Putamen (tissue), 1 donor: ENCODE data around the gene SFTA2.

ENCODE experiments used
- DNase-seq: peaks from one replicate; pipeline ENCODE4 v3.0.0-alpha.2; 2016; ENCODE audit warnings: low spot score

Gene SFTA2

DNA sequence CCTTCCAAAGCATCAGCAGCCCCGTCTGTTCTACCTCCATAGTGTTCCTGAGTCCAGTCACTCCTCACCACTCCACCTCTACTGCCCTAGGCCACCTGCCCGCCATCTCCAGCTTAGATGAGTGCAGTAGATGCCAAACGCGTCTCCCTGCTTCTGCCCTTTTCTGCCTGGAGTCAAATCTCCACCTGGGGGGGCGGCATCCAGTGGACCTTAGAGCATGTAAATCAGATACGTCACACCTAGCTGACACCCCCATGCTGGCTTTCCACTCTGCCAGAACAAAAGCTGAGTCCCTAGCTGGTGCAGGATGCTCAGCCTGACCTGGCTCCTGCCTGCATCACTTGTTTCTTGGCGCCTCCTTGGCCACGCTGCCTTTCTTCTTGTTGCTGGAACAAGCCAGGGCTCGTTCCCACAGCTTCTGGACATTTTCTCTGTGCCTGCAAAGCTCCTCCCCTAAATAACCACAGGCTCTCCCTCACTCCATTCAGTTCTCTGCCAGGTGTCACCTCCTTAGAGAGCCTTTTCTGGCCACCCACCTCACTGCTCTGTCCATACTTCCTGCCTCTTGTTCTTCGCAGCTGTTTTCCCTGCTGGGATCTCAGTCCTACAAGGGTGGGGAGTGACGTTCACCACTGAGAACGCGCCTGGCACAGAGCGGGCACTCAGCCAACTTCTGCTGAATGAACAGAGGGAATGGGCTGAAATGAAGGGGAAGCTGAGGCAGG lies 41.9 kb downstream of the SFTA2 start:
- peak; percentile 88 for DNase-seq

- DNase-seq = no peak
Observed at GRCh38 chr6:30889496-30889885, 42.5 kb downstream of the SFTA2 start.

DNA sequence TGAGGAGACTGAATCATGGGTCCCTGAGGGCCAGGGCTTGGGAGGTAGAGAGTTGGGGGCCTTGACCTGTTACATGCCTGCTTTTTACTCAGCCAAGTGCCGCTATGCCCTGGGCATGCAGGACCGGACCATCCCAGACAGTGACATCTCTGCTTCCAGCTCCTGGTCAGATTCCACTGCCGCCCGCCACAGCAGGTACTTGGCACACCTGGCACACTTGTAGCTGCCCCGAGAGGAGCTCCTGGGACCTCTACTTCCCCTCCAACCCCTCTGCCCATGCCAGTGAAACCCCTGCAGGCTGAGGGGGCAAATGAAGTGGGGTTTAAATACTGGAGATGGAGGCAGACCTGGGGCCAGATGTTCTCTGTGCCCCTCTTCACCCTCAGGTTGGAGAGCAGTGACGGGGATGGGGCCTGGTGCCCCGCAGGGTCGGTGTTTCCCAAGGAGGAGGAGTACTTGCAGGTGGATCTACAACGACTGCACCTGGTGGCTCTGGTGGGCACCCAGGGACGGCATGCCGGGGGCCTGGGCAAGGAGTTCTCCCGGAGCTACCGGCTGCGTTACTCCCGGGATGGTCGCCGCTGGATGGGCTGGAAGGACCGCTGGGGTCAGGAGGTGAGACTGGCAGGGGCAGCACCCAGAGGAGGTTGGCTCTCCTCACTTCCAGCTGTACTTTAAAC lies 43.0 kb downstream of the SFTA2 start:
- DNase-seq = no peak

GRCh38 chr6:30887901-30888815 lies 43.8 kb downstream of the SFTA2 start:
- DNase-seq = peak; percentile 53

DNA sequence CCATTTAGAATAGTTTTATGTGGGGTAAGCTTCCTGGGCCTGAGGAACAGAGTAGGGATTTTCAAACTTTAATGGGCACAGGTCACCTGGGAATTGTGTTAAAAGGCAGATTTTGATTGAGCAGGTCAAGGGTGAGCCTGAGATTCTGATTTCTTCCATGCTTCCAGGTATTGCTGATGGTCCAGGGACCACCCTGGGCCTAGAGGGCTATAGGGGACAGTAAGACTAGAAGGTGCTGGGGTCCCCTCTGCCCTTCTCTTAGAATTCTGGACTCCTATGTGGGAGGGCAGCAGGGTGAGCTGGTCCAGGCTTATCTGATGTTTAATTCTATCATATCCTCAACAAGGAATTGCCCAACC lies 45.1 kb downstream of the SFTA2 start:
- no peak for DNase-seq

DNA sequence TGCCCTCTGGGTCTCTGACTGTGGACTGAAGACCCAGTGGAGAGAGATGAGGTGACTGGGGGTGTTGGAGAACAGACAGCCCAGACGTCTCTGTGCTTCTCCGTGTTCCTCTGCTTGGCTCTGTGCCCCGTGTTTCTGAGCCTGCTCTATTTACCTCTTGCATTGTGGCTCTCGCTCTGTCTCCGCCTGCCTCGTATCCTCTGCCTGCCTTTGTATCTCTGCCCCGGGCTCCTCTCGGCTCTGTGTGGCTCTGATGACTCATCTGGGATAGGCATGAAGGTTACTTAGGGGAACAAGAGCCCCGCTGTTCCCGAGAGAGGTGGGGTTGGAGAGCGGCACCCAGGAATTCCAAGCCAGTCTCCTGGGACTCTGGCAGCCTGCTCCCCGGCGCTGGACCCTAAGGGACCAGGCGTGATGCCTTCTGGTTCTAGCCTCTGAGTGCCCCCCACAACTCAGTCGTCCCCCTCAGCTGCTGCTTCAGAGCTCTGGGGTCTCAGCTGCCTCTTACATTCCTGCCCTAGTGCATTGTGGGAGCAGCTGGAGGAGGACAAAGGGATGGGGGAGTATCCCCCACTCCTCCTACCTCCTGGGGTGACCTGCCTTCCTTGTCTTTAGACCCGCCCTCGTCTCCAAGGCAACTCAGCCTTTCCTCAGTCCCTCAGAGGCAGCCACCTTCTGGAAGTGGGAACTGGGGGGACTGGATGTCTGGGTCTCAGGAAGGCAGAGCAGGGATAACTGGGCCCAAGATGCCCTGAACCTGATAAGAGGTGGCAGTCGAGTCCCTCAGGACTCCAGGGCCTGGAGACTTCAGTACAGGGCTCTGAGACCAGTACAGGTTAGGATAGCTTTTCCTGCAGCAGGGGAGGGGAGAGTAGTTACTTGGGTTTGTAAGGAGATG lies 45.7 kb downstream of the SFTA2 start:
- peak; percentile 72 for DNase-seq

DNA sequence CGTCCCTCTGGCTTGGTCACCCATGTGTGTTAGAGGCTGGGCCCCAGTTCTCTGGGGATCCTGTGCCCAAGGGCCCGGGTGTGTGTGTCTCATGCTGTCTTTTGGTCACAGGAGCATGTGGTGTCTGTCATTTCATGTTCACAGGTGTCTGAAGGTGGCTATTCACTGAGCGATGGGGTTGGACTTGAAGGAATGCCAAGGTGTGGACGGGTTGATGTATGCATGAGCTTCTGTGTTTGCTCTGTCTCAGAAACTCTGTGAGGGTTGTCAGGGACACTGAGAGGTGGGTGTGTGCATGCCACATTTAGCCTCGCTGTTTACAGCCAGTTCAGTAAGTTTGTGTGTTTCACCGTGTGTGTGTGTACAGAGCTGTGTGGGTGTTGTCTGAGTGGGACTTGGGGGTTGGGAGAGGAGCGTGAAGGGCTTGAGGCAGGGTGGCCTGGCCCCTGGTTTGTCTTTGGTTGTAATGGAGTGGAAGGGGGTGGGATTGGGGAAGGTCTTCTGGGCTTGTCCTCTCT lies 46.4 kb downstream of the SFTA2 start:
- peak; percentile 46 for DNase-seq

DNA sequence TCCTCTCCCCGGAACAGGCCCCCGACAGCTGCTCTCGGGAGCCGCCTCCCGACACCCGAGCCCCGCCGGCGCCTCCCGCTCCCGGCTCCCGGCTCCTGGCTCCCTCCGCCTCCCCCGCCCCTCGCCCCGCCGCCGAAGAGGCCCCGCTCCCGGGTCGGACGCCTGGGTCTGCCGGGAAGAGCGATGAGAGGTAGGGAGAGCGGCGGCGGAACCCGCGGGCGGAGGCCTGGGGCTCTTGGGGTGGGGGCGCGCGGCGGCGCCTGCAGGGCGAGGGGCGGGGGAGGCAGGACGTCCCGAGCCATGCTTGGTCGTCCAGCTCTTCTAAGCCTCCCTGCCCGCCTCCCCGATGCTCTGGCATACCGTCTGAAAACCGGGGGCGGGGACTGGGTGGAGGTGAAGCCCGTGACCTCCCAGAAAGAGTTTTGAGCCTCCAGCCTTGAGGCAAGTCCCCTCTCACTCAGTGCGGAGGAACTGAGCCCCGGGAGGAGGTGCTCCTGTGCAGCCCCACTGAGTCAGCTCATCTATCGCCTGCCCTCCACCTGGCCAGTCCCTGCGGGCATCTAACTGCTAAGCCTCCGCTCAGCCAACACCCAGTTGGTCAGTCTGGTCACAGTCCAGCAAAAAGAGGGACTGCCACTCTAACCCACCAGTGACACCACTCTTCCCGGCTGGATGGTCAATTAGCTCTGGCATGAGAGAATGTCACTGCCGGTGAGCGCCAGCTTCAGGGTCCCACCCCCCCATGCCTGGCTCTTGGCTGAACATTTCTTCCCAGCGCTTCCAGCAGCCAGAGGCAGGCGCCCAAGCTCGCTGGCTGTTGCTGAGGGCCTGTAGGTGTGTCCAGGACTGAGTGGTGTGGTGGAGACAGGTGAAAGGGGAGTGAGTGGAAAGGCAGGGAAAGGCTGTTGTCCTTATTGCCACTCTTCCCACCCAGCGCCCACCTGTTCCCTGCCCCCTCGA lies 47.2 kb downstream of the SFTA2 start:
- DNase-seq = peak; percentile 38

DNA sequence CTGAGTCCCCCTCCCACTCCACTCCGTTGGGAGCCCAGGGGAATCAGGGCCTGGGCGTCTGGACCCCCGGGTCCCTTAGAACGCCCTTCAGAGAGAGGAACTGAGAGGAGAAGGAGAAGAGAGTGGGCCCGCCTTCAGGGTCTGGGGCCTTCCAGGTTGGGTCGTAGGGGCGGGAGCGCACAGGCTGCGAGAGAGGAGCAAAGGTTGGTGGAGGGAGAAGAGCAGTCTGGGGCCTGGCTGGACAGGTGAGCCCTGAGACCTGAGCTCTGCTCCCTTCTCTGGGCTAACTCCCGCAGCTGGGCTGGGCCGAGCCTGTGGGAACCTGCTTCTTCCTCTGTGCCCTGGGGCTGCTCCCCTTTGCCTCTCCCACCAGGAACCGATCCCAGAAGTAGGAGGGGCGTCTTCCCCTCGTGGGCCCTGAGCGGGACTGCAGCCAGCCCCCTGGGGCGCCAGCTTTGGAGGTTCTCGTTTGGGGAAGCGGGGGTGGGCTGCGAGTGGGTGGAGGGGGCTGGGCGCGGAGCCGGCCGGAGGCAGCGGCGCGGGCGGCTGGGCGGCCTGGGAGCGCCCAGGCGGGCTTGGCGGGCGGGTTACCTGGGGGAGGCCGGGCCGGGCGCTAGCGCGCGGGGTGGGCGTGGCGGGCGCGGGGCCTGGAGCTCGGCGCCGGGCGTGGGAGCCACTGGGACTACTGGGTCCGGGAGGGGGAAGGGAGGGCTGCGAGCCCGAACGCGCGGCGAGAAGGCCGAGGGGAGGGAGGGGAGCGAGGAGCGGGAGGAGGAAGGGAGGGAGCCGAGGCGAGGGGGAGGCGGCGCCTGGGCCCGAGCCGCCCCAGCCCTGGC lies 48.1 kb downstream of the SFTA2 start, which contains the start of gene DDR1:
Gene DDR1 (plus strand): TSS at position 835 of the 836 bp plus-strand sequence. CDS start 4,211 bp downstream, outside the sequence.
- DNase-seq = peak; percentile 88

- no peak for DNase-seq
Observed at GRCh38 chr6:30882759-30883684, 48.9 kb downstream of the SFTA2 start.

DNA sequence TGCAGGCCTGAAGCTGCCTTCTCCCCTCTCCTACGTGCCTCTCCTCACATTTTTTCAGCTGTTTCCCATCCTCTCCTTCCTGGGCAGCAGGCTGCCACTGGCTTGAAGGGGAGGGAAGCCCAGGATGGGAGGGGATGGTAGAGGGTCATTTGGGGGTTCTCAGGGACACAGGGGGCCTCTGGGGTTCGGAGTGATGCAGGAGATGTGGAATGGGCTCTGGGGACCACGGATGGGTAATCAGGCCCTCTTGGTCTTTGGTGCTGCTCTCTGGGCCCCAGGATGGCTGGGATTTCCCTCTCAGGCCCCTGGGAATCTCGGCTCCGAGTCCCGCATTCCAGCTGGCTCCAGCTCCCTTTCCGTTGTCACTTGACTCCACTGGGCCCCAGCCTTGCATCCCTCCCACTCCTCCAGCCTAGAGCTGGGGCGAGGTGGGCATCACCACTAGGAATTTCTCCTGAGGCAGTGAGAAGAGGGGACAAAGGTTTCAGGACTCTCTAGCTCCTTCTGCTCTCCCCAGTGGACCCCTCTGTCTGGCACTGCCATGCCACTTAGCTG lies 49.7 kb downstream of the SFTA2 start:
- no peak for DNase-seq

- no peak for DNase-seq
Observed at GRCh38 chr6:30881392-30882203, 50.4 kb downstream of the SFTA2 start.
